ENCODE measurements around the gene SPTAN1. TPM values are rescaled to one million over a fixed set of nuclear protein-coding genes. Genes with fewer than 3 reads are reported as not detected.

The SPTAN1 gene
- total RNA-seq, 2 experiments from 2014 or later = 386 to 392 TPM

DNA sequence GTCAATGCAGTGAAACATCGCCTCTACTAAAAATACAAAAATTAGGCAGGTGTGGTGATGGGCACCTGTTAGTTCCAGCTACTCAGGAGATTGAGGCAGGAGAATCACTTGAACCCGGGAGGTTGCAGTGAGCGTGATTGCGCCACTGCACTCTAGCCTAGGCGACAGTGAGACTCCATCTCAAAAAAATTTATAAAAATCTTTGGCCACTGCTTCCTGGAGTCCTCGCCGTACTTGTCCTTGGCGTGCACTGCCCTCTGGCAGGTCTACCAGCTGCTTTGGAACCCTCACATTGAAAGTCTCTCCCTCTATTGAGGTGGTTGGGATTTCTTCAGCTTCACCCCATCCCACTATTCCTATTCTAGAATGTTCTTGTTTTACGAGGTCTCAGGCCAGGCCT, 79.2 kb downstream of the SPTAN1 start:
- ChIA-PET CTCF (no interaction called here), POLR2A (no interaction called here)
- TF ChIP-seq, protein P1, sequence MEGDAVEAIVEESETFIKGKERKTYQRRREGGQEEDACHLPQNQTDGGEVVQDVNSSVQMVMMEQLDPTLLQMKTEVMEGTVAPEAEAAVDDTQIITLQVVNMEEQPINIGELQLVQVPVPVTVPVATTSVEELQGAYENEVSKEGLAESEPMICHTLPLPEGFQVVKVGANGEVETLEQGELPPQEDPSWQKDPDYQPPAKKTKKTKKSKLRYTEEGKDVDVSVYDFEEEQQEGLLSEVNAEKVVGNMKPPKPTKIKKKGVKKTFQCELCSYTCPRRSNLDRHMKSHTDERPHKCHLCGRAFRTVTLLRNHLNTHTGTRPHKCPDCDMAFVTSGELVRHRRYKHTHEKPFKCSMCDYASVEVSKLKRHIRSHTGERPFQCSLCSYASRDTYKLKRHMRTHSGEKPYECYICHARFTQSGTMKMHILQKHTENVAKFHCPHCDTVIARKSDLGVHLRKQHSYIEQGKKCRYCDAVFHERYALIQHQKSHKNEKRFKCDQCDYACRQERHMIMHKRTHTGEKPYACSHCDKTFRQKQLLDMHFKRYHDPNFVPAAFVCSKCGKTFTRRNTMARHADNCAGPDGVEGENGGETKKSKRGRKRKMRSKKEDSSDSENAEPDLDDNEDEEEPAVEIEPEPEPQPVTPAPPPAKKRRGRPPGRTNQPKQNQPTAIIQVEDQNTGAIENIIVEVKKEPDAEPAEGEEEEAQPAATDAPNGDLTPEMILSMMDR (IDR thresholded peaks at IDR 0.05) = no peak
- peaks cover 61% of the 10 kb centered on the region for H3K36me3 Mint-ChIP-seq (ENCODE audit: low read depth)
- Histone ChIP-seq H3K27ac (ENCODE audit: low read depth in 1 of 2, low read length in 2 of 2) (no peak overlapping the region), H3K36me3 (ENCODE audit: insufficient read depth, low read length) (peaks cover 73% of the 10 kb centered on the region), H3K4me3 (ENCODE audit: low read length) (no peak overlapping the region), H3K4me1 (ENCODE audit: insufficient read depth, low read length) (no peaks in the 10 kb centered on the region), H3K9me3 (ENCODE audit: control insufficient read depth in 1 of 2, insufficient read depth in 1 of 2, low read length in 2 of 2) (no peaks in the 10 kb centered on the region), H3K27me3 (ENCODE audit: control insufficient read depth in 1 of 2, insufficient read depth in 2 of 2, low read length in 2 of 2) (no peaks in the 10 kb centered on the region)
- DNase-seq (no peak), ATAC-seq (ENCODE audit: poor library complexity) (no peak)
- H3K27ac Mint-ChIP-seq = no peak overlapping the region
- no peak overlapping the region for H3K4me3 Mint-ChIP-seq
- no peaks in the 10 kb centered on the region for H3K4me1 Mint-ChIP-seq (ENCODE audit: low read depth)
- no peaks in the 10 kb centered on the region for H3K27me3 Mint-ChIP-seq
- intact Hi-C loops (cut with DNase I, micrococcal nuclease) = no loop called here
- no peaks in the 10 kb centered on the region for H3K9me3 Mint-ChIP-seq

DNA sequence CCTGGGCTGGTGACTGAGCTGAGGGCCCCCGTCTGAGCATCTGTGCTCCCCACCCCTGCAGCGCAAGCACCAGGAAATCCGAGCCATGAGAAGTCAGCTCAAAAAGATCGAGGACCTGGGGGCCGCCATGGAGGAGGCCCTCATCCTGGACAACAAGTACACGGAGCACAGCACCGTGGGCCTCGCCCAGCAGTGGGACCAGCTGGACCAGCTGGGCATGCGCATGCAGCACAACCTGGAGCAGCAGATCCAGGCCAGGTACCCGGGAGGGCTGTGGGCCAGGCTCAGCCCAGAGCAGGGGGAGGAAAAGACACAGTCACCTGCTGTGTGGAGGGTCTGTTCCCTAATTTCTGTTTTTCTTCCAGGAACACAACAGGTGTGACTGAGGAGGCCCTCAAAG, 79.7 kb downstream of the SPTAN1 start:
- peaks cover 68% of the 10 kb centered on the region for H3K36me3 ChIP-seq (ENCODE audit: insufficient read depth, low read length)
- no peaks in the 10 kb centered on the region for H3K9me3 ChIP-seq (ENCODE audit: control insufficient read depth in 1 of 2, insufficient read depth in 1 of 2, low read length in 2 of 2)
- no peaks in the 10 kb centered on the region for H3K9me3 Mint-ChIP-seq
- ChIA-PET POLR2A (no interaction called here), CTCF (no interaction called here)
- H3K4me3 ChIP-seq (ENCODE audit: low read length) = no peak overlapping the region
- no peaks in the 10 kb centered on the region for H3K27me3 ChIP-seq (ENCODE audit: control insufficient read depth in 1 of 2, insufficient read depth in 2 of 2, low read length in 2 of 2)
- H3K27ac ChIP-seq (ENCODE audit: low read depth in 1 of 2, low read length in 2 of 2) = no peak overlapping the region
- ATAC-seq (ENCODE audit: poor library complexity) (no peak), DNase-seq (no peak)
- no peak overlapping the region for H3K4me3 Mint-ChIP-seq
- H3K36me3 Mint-ChIP-seq (ENCODE audit: low read depth) = peaks cover 59% of the 10 kb centered on the region
- TF ChIP-seq, protein P1 (IDR thresholded peaks at IDR 0.05) = no peak
- H3K4me1 ChIP-seq (ENCODE audit: insufficient read depth, low read length) = no peaks in the 10 kb centered on the region
- H3K27ac Mint-ChIP-seq = no peak overlapping the region
- H3K4me1 Mint-ChIP-seq (ENCODE audit: low read depth) = no peaks in the 10 kb centered on the region
- H3K27me3 Mint-ChIP-seq = no peaks in the 10 kb centered on the region
- intact Hi-C loops (cut with DNase I, micrococcal nuclease) = no loop called here

DNA sequence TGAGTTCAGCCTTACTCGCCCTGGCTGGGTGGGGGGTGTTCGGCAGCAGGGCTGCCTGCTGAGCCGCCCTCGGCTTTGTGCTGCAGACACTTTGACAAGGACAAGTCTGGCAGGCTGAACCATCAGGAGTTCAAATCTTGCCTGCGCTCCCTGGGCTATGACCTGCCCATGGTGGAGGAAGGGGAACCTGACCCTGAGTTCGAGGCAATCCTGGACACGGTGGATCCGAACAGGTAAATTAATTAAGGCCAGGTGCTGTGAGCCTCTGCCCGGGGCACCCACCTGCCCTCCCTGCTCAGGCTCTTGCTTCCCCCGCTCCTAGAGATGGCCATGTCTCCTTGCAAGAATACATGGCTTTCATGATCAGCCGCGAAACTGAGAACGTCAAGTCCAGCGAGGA, 80.1 kb downstream of the SPTAN1 start:
- TF ChIP-seq, protein P1 (IDR thresholded peaks at IDR 0.05) = no peak
- Histone ChIP-seq H3K27me3 (ENCODE audit: control insufficient read depth in 1 of 2, insufficient read depth in 2 of 2, low read length in 2 of 2) (no peaks in the 10 kb centered on the region), H3K27ac (ENCODE audit: low read depth in 1 of 2, low read length in 2 of 2) (no peak overlapping the region), H3K4me1 (ENCODE audit: insufficient read depth, low read length) (no peaks in the 10 kb centered on the region), H3K36me3 (ENCODE audit: insufficient read depth, low read length) (peaks cover 64% of the 10 kb centered on the region), H3K4me3 (ENCODE audit: low read length) (no peak overlapping the region), H3K9me3 (ENCODE audit: control insufficient read depth in 1 of 2, insufficient read depth in 1 of 2, low read length in 2 of 2) (no peaks in the 10 kb centered on the region)
- no peaks in the 10 kb centered on the region for H3K4me1 Mint-ChIP-seq (ENCODE audit: low read depth)
- ATAC-seq (ENCODE audit: poor library complexity) = no peak
- DNase-seq = no peak
- H3K36me3 Mint-ChIP-seq (ENCODE audit: low read depth) = peaks cover 58% of the 10 kb centered on the region
- H3K27ac Mint-ChIP-seq = no peak overlapping the region
- intact Hi-C loops (cut with DNase I, micrococcal nuclease) = no loop called here
- POLR2A ChIA-PET = no interaction called here
- no peaks in the 10 kb centered on the region for H3K27me3 Mint-ChIP-seq
- H3K9me3 Mint-ChIP-seq = no peaks in the 10 kb centered on the region
- H3K4me3 Mint-ChIP-seq = no peak overlapping the region
- CTCF ChIA-PET = no interaction called here

Data from CD4-positive, alpha-beta T cell (primary cell).